GM13977 (cell line): Measurements from ENCODE around the gene VAPB.

Experiments used
- DNase-seq: peaks from one replicate; pipeline ENCODE4 v3.0.0; 2012; ENCODE audit warnings: low spot score
- CTCF ChIP-seq: IDR thresholded peaks from 2 replicates; pipeline ENCODE4 v1.5.1; 2012; ENCODE audit warnings: mild to moderate bottlenecking, control low read depth; ENCODE audit not compliant: insufficient read depth; ENCODE audit errors: extremely low read depth, missing control alignments
- in situ Hi-C: fragments of 300-500 bp; cut with MboI; formaldehyde crosslinking; loops from one replicate; pipeline ENCODE4 v1.12.0; 2022; ENCODE audit warnings: low sequenced_read_pairs, low pct_unique_long_range_greater_than_20kb, mixed read lengths, inconsistent platforms; ENCODE audit not compliant: unreplicated experiment

Gene VAPB

GRCh38 chr20:58397429-58397828, 8.4 kb downstream of the VAPB start:
- no peak for TF ChIP-seq CTCF
- no peak for DNase-seq
- in situ Hi-C loops = no loop called here

- no peak for TF ChIP-seq CTCF
- in situ Hi-C loops = no loop called here
- no peak for DNase-seq
Measured at GRCh38 chr20:58398254-58398653, 9.2 kb downstream of the VAPB start.

- in situ Hi-C loops = no loop called here
- no peak for TF ChIP-seq CTCF
- no peak for DNase-seq
Measured at GRCh38 chr20:58399926-58400325, 10.9 kb downstream of the VAPB start.

GRCh38 chr20:58401162-58401561, 12.1 kb downstream of the VAPB start:
- no peak for DNase-seq
- TF ChIP-seq CTCF = no peak
- in situ Hi-C loops = no loop called here

- DNase-seq = no peak
- TF ChIP-seq CTCF = no peak
- in situ Hi-C loops = no loop called here
Measured at GRCh38 chr20:58402305-58402704, 13.3 kb downstream of the VAPB start.

GRCh38 chr20:58402827-58403226, 13.8 kb downstream of the VAPB start:
- in situ Hi-C loops = no loop called here
- TF ChIP-seq CTCF = no peak

GRCh38 chr20:58403272-58403671, 14.2 kb downstream of the VAPB start:
- no peak for TF ChIP-seq CTCF
- DNase-seq = no peak
- in situ Hi-C loops = no loop called here

More at GRCh38 chr20:58402827-58403226, 13.8 kb downstream of the VAPB start:
- no peak for DNase-seq
